ENCODE data around the gene LMNTD1. TPM values are rescaled to one million over a fixed set of nuclear protein-coding genes. Genes with fewer than 3 reads are reported as not detected.

Gene LMNTD1
- total and polyA plus RNA-seq, 2 of the 4 experiments (the other 2 are of a cell fraction) = 1.5 to 4.3 TPM

DNA sequence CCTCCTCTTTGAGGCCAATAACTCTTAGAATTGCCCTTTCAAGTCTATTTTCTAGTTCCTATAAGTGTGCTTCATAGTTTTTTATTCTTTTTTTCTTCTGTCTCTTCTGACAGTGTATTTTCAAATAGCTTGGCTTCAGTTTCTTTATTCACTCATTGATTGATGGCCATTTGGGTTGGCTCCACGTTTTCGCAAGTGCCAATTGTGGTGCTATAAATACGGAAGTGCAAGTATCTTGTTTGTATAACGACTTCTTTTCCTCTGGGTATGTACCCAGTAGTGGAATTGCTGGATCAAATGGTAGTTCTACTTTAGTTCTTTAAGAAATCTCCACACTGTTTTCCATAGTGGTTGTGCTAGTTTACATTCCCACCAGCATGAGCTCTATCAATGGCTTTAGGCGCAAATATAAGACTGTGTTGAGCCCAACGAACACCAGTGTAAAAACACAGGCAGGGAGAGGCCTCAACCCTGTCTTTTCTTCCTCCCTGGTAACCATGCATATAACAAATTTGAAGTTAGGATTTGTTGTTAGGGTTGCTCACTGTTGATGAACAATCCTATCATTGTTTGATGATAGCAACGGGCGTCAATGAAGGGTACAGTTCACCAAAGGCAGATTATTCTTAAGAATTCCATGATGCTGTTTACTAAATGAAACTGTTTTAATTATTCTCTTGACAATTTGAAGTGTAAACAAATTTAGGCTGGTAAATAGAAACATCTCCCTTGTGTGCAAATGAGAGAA lies 13.3 kb upstream of the LMNTD1 start:
- H2BK20ac ChIP-seq (ENCODE audit: low read depth, low read length) = no peak overlapping the region
- H3K14ac ChIP-seq (replicated peaks; ENCODE audit: low read depth, low read length) = no peak overlapping the region
- CTCF ChIA-PET = no interaction called here
- DNase-seq = no peak
- no peak overlapping the region for H4K91ac ChIP-seq (ENCODE audit: insufficient read depth, low read depth, low read length)
- H2BK15ac ChIP-seq (ENCODE audit: low read depth, low read length) = no peak overlapping the region
- no CpG with 5 or more reads among the region's 8 CpGs for WGBS, 2 experiments (ENCODE audit: extremely low coverage in 2 of 2, insufficient read length in 1 of 2)
- dilution Hi-C loops (cut with HindIII; ENCODE audit: low sequenced_read_pairs, unreplicated experiment) = no loop called here
- no peaks in the 10 kb centered on the region for H4K20me1 ChIP-seq (ENCODE audit: insufficient read depth, low read length)
- H3K18ac ChIP-seq (ENCODE audit: low read depth, low read length) = no peak overlapping the region
- H3K9ac ChIP-seq (ENCODE audit: low read depth, low read length) = no peak overlapping the region
- no peak overlapping the region for H2AFZ ChIP-seq (replicated peaks; ENCODE audit: low read length, poor library complexity)
- H3K23ac ChIP-seq (ENCODE audit: low read depth, low read length) = no peak overlapping the region
- H3K4me1 ChIP-seq (ENCODE audit: control insufficient read depth, insufficient read depth, low read length) = no peaks in the 10 kb centered on the region
- H3K9me1 ChIP-seq (ENCODE audit: insufficient read depth, low read length) = no peaks in the 10 kb centered on the region
- no peaks in the 10 kb centered on the region for H3K79me1 ChIP-seq (ENCODE audit: low read depth in 1 of 2, low read length in 2 of 2)
- no peak overlapping the region for H4K8ac ChIP-seq (ENCODE audit: low read depth in 2 of 2, low read length in 2 of 2)
- H2BK5ac ChIP-seq (ENCODE audit: low read depth, low read length, poor library complexity, severe bottlenecking) = no peak overlapping the region
- in situ Hi-C loops (cut with MboI; ENCODE audit: low sequenced_read_pairs) = no loop called here
- H2BK120ac ChIP-seq (ENCODE audit: low read depth, low read length) = no peak overlapping the region
- H4K5ac ChIP-seq (ENCODE audit: low read depth, low read length) = no peak overlapping the region
- H2AK9ac ChIP-seq (replicated peaks; ENCODE audit: low read depth, low read length, poor library complexity) = no peak overlapping the region
- intact Hi-C loops (cut with micrococcal nuclease) = no loop called here
- H3K4ac ChIP-seq (ENCODE audit: low read depth, low read length) = no peak overlapping the region
- no peak overlapping the region for H3K4me3 ChIP-seq (ENCODE audit: insufficient read depth, low read depth, low read length)
- TF ChIP-seq SMC3 (IDR thresholded peaks at IDR 0.05; ENCODE audit: low read depth, low read length) (no peak), RCOR1 (IDR thresholded peaks at IDR 0.05; ENCODE audit: insufficient replicate concordance, low read length) (no peak), POLR2A (IDR thresholded peaks at IDR 0.05; ENCODE audit: low read depth, low read length) (no peak), MAZ (IDR thresholded peaks at IDR 0.05; ENCODE audit: borderline replicate concordance, low read depth, low read length) (no peak), NFE2L2 (IDR thresholded peaks at IDR 0.05; ENCODE audit: low read depth, low read length) (no peak), MAFK (IDR thresholded peaks at IDR 0.05; ENCODE audit: low read depth, low read length) (no peak)
- TF ChIP-seq, protein P1, sequence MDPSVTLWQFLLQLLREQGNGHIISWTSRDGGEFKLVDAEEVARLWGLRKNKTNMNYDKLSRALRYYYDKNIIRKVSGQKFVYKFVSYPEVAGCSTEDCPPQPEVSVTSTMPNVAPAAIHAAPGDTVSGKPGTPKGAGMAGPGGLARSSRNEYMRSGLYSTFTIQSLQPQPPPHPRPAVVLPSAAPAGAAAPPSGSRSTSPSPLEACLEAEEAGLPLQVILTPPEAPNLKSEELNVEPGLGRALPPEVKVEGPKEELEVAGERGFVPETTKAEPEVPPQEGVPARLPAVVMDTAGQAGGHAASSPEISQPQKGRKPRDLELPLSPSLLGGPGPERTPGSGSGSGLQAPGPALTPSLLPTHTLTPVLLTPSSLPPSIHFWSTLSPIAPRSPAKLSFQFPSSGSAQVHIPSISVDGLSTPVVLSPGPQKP (IDR thresholded peaks at IDR 0.05; ENCODE audit: borderline replicate concordance, low read depth, low read length) = no peak
- TF ChIP-seq, protein P2, sequence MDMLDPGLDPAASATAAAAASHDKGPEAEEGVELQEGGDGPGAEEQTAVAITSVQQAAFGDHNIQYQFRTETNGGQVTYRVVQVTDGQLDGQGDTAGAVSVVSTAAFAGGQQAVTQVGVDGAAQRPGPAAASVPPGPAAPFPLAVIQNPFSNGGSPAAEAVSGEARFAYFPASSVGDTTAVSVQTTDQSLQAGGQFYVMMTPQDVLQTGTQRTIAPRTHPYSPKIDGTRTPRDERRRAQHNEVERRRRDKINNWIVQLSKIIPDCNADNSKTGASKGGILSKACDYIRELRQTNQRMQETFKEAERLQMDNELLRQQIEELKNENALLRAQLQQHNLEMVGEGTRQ (IDR thresholded peaks at IDR 0.05; ENCODE audit: low read depth, low read length) = no peak
- no TSS peak for BruUV-seq (replicated peaks)
- H3K4me2 ChIP-seq (ENCODE audit: low read depth, low read length) = no peak overlapping the region
- no peaks in the 10 kb centered on the region for H3K27me3 ChIP-seq (ENCODE audit: control insufficient read depth, insufficient read depth, low read length)
- no peak overlapping the region for H3K56ac ChIP-seq (ENCODE audit: extremely low read depth, insufficient read depth, low read length)
- POLR2A ChIA-PET (ENCODE audit: unreplicated experiment) = no interaction called here
- H3K9me3 ChIP-seq (ENCODE audit: control insufficient read depth, insufficient read depth, low read length) = peaks cover 3% of the 10 kb centered on the region; the same call in 1 of the 2 replicates
- ATAC-seq (ENCODE audit: low read depth) = no peak
- H2AK5ac ChIP-seq (ENCODE audit: low read depth, low read length) = no peak overlapping the region
- H3K36me3 ChIP-seq (ENCODE audit: control insufficient read depth, insufficient read depth, low read length) = no peaks in the 10 kb centered on the region
- H3K27ac ChIP-seq (ENCODE audit: insufficient read depth, low read length) = no peak overlapping the region

Measured in IMR-90 (cell line).